Stomach (tissue), 4 donors: ENCODE results near the gene KCNF1.

Experiments used
- POLR2A ChIP-seq, 4 donors: fragments of 450-650 bp; IDR thresholded peaks; one replicate each; pipeline ENCODE4 v1.6.1; 2016; ENCODE audit warnings: antibody characterized with exemption in 4 of 4, control low read depth in 2 of 4, mild to moderate bottlenecking in 1 of 4, moderate library complexity in 1 of 4
- POLR2AphosphoS5 ChIP-seq, 3 donors: sonication (generic); formaldehyde crosslinking; IDR thresholded peaks; one replicate each; pipeline ENCODE4 v1.6.1; 2016; ENCODE audit warnings: antibody characterized with exemption in 3 of 3
- TF ChIP-seq, protein P1 (sequence below), 7 experiments: fragments of 450-650 bp in 4 of 7; fragments of 200-600 bp in 3 of 7; sonication (generic) in 3 of 7; IDR thresholded peaks; one replicate each; pipeline ENCODE4 v1.5.1; 2016 to 2019; ENCODE audit warnings: antibody characterized with exemption in 7 of 7, control low read depth in 2 of 7, mild to moderate bottlenecking in 1 of 7

DNA sequence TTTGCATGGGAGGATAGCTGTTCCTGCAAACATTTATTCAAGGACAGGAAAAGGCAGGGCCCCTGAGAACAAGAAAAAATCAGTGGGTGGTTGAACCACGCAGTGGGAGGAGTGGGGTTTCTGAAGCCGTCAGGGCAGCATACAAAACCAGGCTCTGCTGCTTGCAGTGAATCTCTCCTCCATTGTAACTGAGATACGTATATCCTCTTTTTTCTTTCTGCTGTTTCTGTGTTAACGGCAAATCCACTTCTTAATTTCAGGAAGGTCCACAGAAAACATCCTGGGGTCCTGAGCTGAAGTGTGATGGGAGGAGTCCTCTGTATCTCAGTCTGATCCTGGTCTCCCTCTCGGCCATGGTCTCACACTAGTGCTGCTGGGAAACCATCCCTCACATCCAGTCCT lies 27.2 kb upstream of the KCNF1 start:
- TF ChIP-seq, protein P1, sequence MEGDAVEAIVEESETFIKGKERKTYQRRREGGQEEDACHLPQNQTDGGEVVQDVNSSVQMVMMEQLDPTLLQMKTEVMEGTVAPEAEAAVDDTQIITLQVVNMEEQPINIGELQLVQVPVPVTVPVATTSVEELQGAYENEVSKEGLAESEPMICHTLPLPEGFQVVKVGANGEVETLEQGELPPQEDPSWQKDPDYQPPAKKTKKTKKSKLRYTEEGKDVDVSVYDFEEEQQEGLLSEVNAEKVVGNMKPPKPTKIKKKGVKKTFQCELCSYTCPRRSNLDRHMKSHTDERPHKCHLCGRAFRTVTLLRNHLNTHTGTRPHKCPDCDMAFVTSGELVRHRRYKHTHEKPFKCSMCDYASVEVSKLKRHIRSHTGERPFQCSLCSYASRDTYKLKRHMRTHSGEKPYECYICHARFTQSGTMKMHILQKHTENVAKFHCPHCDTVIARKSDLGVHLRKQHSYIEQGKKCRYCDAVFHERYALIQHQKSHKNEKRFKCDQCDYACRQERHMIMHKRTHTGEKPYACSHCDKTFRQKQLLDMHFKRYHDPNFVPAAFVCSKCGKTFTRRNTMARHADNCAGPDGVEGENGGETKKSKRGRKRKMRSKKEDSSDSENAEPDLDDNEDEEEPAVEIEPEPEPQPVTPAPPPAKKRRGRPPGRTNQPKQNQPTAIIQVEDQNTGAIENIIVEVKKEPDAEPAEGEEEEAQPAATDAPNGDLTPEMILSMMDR (IDR thresholded peaks at IDR 0.05), result no peak
- no peak for TF ChIP-seq POLR2AphosphoS5 (IDR thresholded peaks at IDR 0.05)
- TF ChIP-seq POLR2A (IDR thresholded peaks at IDR 0.05), result no peak
